ENCODE measurements around the gene ARL15. TPM values are rescaled to one million over a fixed set of nuclear protein-coding genes. Genes with fewer than 3 reads are reported as not detected.
A peak's percentile ranks its signal among the peaks of the same experiment; 100 is the strongest.

ARL15 gene
- total and polyA plus RNA-seq, 2 experiments from 2014 or later, result 7.8 to 9.9 TPM

- in situ Hi-C loops (cut with MboI), result no loop called here
These were observed 218.9 kb downstream of the ARL15 start for GRCh38 chr5:54091307-54092130.

GRCh38 chr5:54090495-54091120, 219.8 kb downstream of the ARL15 start:
- H3K27ac ChIP-seq, result 0 out of 2 replicates have a peak overlapping the region, but pooled peaks have one; percentile 14
- H3K4me2 ChIP-seq (ENCODE audit: unreplicated experiment), result peak overlapping the region; percentile 67
- TF ChIP-seq EZH2phosphoT487 (IDR thresholded peaks at IDR 0.05; ENCODE audit: insufficient read depth, low read depth) (0 out of 2 replicates have a peak, but pooled peaks have one; percentile 23), EZH2 (IDR thresholded peaks at IDR 0.05; ENCODE audit: insufficient read depth, poor library complexity, severe bottlenecking) (no peak)
- peaks cover 35% of the 10 kb centered on the region for H3K4me1 ChIP-seq (ENCODE audit: insufficient read depth)
- no peaks in the 10 kb centered on the region for H3K9me2 ChIP-seq (ENCODE audit: insufficient read depth)
- no peaks in the 10 kb centered on the region for H3K36me3 ChIP-seq (ENCODE audit: low read depth)
- H4K20me1 ChIP-seq (ENCODE audit: insufficient read depth), result no peaks in the 10 kb centered on the region
- H3K27me3 ChIP-seq (replicated peaks; ENCODE audit: insufficient read depth), result no peaks in the 10 kb centered on the region
- no peak overlapping the region for H2AFZ ChIP-seq
- no peaks in the 10 kb centered on the region for H3K79me2 ChIP-seq (ENCODE audit: insufficient read depth)
- peaks cover 15% of the 10 kb centered on the region; the same call in 1 of the 2 replicates for H3F3A ChIP-seq (ENCODE audit: insufficient read depth)
- peak overlapping the region; percentile 43 for H3K4me3 ChIP-seq
- in situ Hi-C loops (cut with MboI), result no loop called here
- no peaks in the 10 kb centered on the region for H3K9me3 ChIP-seq (ENCODE audit: low read depth)
- 3 to 6% methylated on average over 1 of the region's 1 CpG for WGBS, 2 experiments (ENCODE audit: low coverage in 1 of 2, low lambda C conversion rate in 2 of 2, missing lambda C conversion rate in 2 of 2)
- no peak overlapping the region for H3K9ac ChIP-seq
- DNase-seq, result peak; percentile 85

More at GRCh38 chr5:54091307-54092130, 218.9 kb downstream of the ARL15 start:
- H3K9me3 ChIP-seq (ENCODE audit: low read depth), result no peaks in the 10 kb centered on the region
- peak overlapping the region; percentile 67 for H3K4me2 ChIP-seq (ENCODE audit: unreplicated experiment)
- TF ChIP-seq EZH2 (IDR thresholded peaks at IDR 0.05; ENCODE audit: insufficient read depth, poor library complexity, severe bottlenecking) (no peak), EZH2phosphoT487 (IDR thresholded peaks at IDR 0.05; ENCODE audit: insufficient read depth, low read depth) (no peak)
- H3K9ac ChIP-seq, result no peak overlapping the region
- no peak overlapping the region for H2AFZ ChIP-seq
- H3K79me2 ChIP-seq (ENCODE audit: insufficient read depth), result no peaks in the 10 kb centered on the region
- DNase-seq, result no peak
- WGBS, 2 experiments (ENCODE audit: low coverage in 1 of 2, low lambda C conversion rate in 2 of 2, missing lambda C conversion rate in 2 of 2), result 95% methylated on average over 9 of the region's 9 CpGs
- H3K27ac ChIP-seq, result 0 out of 2 replicates have a peak overlapping the region, but pooled peaks have one; percentile 14
- peaks cover 33% of the 10 kb centered on the region for H3K4me1 ChIP-seq (ENCODE audit: insufficient read depth)
- H3K9me2 ChIP-seq (ENCODE audit: insufficient read depth), result no peaks in the 10 kb centered on the region
- peaks cover 15% of the 10 kb centered on the region; the same call in 1 of the 2 replicates for H3F3A ChIP-seq (ENCODE audit: insufficient read depth)
- no peaks in the 10 kb centered on the region for H3K27me3 ChIP-seq (replicated peaks; ENCODE audit: insufficient read depth)
- no peaks in the 10 kb centered on the region for H3K36me3 ChIP-seq (ENCODE audit: low read depth)
- H4K20me1 ChIP-seq (ENCODE audit: insufficient read depth), result no peaks in the 10 kb centered on the region
- peak overlapping the region; percentile 43; the same call in 1 of the 2 replicates for H3K4me3 ChIP-seq

- H3K9me3 ChIP-seq (ENCODE audit: low read depth), result no peaks in the 10 kb centered on the region
- peak overlapping the region; percentile 40 for H3K27ac ChIP-seq
- no peak overlapping the region; the same call in 1 of the 2 replicates for H2AFZ ChIP-seq
- no peaks in the 10 kb centered on the region for H3K9me2 ChIP-seq (ENCODE audit: insufficient read depth)
- H3F3A ChIP-seq (ENCODE audit: insufficient read depth), result peaks cover 15% of the 10 kb centered on the region; the same call in 1 of the 2 replicates
- peak overlapping the region; percentile 45 for H3K4me2 ChIP-seq (ENCODE audit: unreplicated experiment)
- no peak for DNase-seq
- no peaks in the 10 kb centered on the region for H3K79me2 ChIP-seq (ENCODE audit: insufficient read depth)
- 78 to 85% methylated on average over 2 of the region's 2 CpGs for WGBS, 2 experiments (ENCODE audit: low coverage in 1 of 2, low lambda C conversion rate in 2 of 2, missing lambda C conversion rate in 2 of 2)
- H3K4me1 ChIP-seq (ENCODE audit: insufficient read depth), result peaks cover 35% of the 10 kb centered on the region
- TF ChIP-seq EZH2phosphoT487 (IDR thresholded peaks at IDR 0.05; ENCODE audit: insufficient read depth, low read depth) (no peak), EZH2 (IDR thresholded peaks at IDR 0.05; ENCODE audit: insufficient read depth, poor library complexity, severe bottlenecking) (no peak)
- no peak overlapping the region for H3K4me3 ChIP-seq
- no peaks in the 10 kb centered on the region for H3K36me3 ChIP-seq (ENCODE audit: low read depth)
- in situ Hi-C loops (cut with MboI), result no loop called here
- no peak overlapping the region for H3K9ac ChIP-seq
- no peaks in the 10 kb centered on the region for H4K20me1 ChIP-seq (ENCODE audit: insufficient read depth)
- no peaks in the 10 kb centered on the region for H3K27me3 ChIP-seq (replicated peaks; ENCODE audit: insufficient read depth)
These were observed 222.3 kb downstream of the ARL15 start for GRCh38 chr5:54088081-54088480.

GRCh38 chr5:54087436-54087835, 222.9 kb downstream of the ARL15 start:
- H3K4me2 ChIP-seq (ENCODE audit: unreplicated experiment), result peak overlapping the region; percentile 45
- H3F3A ChIP-seq (ENCODE audit: insufficient read depth), result peaks cover 15% of the 10 kb centered on the region; the same call in 1 of the 2 replicates
- no peaks in the 10 kb centered on the region for H3K79me2 ChIP-seq (ENCODE audit: insufficient read depth)
- DNase-seq, result peak; percentile 65
- H3K27ac ChIP-seq, result peak overlapping the region; percentile 40
- H4K20me1 ChIP-seq (ENCODE audit: insufficient read depth), result no peaks in the 10 kb centered on the region
- H3K36me3 ChIP-seq (ENCODE audit: low read depth), result no peaks in the 10 kb centered on the region
- no peaks in the 10 kb centered on the region for H3K9me2 ChIP-seq (ENCODE audit: insufficient read depth)
- in situ Hi-C loops (cut with MboI), result no loop called here
- H3K4me3 ChIP-seq, result no peak overlapping the region
- TF ChIP-seq EZH2phosphoT487 (IDR thresholded peaks at IDR 0.05; ENCODE audit: insufficient read depth, low read depth), result no peak
- no peak for TF ChIP-seq EZH2 (IDR thresholded peaks at IDR 0.05; ENCODE audit: insufficient read depth, poor library complexity, severe bottlenecking)
- H3K27me3 ChIP-seq (replicated peaks; ENCODE audit: insufficient read depth), result no peaks in the 10 kb centered on the region
- H2AFZ ChIP-seq, result peak overlapping the region; percentile 16; the same call in 1 of the 2 replicates
- peaks cover 35% of the 10 kb centered on the region for H3K4me1 ChIP-seq (ENCODE audit: insufficient read depth)
- 29 to 36% methylated on average over 2 of the region's 2 CpGs for WGBS, 2 experiments (ENCODE audit: low coverage in 1 of 2, low lambda C conversion rate in 2 of 2, missing lambda C conversion rate in 2 of 2)
- no peak overlapping the region for H3K9ac ChIP-seq
- H3K9me3 ChIP-seq (ENCODE audit: low read depth), result no peaks in the 10 kb centered on the region
